H1 (cell line): ENCODE measurements around the gene MANBA. TPM values are rescaled to one million over a fixed set of nuclear protein-coding genes. Genes with fewer than 3 reads are reported as not detected.

Experiments
- BRCA1 ChIP-seq: IDR thresholded peaks from 2 replicates; pipeline ENCODE4 v1.6.1; 2012; ENCODE audit warnings: low read depth, low read length, improper control_type of control experiment
- polyA plus RNA-seq, 7 experiments: library from polyadenylated mRNA; depleted of rRNA in 3 of 7; stranded (reverse) in 5 of 7; unstranded in 2 of 7; fragments of >200 nt in 5 of 7; fragments of 200-250 nt in 2 of 7; gene quantifications; 1 replicate in 5 of 7; 2 replicates in 1 of 7; 4 replicates in 1 of 7; pipeline versions ENCODE4 v1.2.1 to v1.2.3, GENCODE V29; 2011 to 2013; ENCODE audit warnings: missing spikeins in 2 of 7, mixed read lengths in 2 of 7
- total RNA-seq: library from RNA; stranded (reverse); fragmentation: NEBNext Ultra II Directional; extraction: Animal tissue kit (Norgen Biotek cat#: 25700); gene quantifications from 2 replicates; pipeline ENCODE4 v1.2.1, GENCODE V29; 2021

MANBA gene
- total and polyA plus RNA-seq, 2 of the 8 experiments (the other 6 are each of a cell fraction or from before 2014, with no cell fraction given), result 22.9 to 27.8 TPM

DNA sequence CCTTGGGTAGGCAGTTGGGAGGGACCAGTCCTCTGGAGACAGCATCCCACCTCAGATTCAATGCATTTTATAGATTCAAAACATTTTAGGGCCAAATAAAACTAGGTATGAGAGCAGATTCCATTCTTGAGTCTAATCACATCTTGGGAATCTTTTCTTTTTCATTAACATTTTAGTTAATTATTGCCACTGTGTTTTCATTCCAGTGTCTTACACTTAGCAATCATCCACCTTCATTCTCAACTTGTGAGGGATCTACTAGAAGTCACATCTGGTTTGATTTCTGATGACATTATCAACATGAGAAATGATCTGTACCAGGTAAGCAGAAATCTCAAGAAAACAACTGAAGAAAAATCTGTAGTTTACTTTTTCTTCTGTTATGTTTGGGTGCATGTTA, 160.1 kb downstream of the MANBA start (continued):
- no peak for TF ChIP-seq BRCA1
